Globus pallidus (tissue), 1 donor: ENCODE measurements around the gene CSE1L.
A peak's percentile ranks its signal among the peaks of the same experiment; 100 is the strongest.
"Not testable (repeated sequence)": the region's sequence is repeated elsewhere in the genome, so short reads cannot be mapped to it uniquely, and the experiment has no call there.

ENCODE experiments used
- DNase-seq: peaks from one replicate; pipeline ENCODE4 v3.0.0-alpha.2; 2015; ENCODE audit warnings: low spot score

CSE1L gene

DNA sequence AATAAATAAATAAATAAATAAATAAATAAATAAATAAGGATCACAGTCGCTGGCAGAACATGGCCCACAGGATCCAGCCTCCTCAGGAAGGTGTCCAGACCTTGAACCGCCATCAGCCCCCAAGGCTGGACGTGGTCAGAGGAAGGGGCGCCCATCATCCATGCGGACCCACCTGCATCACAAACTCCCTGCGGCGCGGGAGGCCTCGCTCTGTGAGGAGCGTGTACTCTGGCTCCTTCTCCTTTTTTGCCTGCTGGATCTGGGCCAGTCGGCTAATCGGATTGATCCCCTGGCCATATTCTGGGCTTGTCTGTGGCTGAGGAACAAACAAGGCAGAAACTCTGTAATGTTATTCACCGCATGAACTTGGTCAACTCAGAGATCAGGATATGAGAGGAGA lies 76.8 kb downstream of the CSE1L start:
- no peak for DNase-seq

DNA sequence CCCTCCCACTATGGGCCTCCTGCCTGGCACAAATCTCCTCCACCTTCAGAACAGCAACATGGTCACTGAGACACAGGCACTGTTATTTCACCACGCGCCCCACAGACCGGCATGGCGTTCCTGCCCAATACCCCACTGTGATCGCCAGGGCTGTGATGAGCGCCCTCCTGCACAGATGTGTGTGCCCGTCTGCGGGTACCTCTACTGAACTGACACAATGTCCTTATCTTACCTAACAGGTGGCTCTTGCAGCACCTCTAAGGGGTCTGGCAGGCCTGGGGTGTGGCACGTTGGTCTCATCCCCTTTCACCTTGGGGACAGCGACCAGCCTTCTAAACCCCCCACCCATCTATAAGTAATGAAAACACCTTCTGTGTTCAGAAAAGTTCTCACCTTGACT lies 77.9 kb downstream of the CSE1L start:
- DNase-seq: no peak

DNA sequence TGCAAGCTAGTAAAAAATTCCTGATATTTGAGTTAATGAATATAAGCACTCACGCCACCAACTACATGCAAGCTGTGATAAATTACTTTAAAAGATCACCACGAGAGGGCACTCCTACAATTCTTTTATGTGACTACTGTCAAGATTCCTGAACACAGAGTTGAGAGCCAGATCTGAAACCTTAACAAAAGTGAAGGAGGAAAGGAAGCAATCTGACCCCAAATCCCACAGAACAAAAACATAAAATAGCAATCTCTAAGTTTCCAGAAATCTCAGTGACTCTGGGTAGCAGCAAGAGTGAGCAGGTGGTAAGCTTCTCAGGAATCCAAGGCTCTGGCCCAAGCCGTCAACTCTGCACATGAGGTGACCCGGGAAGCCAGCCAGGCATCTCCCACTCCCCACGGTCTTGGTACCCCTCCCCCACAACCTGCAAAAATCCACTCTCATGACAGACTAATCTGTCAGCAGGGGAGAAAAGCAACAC lies 86.9 kb downstream of the CSE1L start:
- DNase-seq: peak; percentile 82

DNA sequence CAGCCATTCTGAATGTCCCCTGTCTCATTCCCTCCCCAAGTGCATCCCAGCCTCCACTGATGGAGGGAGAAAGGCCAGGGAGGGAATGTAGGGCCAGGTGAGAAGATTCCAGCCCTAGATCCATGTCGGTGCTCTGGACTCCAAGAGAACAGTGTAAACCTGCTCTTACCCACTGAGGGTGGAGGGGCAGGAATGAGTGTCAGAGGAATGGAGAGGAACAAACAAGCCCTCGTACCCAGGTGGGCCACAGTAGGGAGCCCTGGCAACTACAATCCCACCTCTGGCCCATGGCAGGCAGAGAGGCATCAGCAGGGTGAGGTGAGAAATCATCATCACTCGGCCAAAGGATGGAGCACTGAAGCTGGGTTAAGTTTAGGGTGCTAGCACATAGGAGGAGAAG lies 87.5 kb downstream of the CSE1L start:
- no peak for DNase-seq

DNA sequence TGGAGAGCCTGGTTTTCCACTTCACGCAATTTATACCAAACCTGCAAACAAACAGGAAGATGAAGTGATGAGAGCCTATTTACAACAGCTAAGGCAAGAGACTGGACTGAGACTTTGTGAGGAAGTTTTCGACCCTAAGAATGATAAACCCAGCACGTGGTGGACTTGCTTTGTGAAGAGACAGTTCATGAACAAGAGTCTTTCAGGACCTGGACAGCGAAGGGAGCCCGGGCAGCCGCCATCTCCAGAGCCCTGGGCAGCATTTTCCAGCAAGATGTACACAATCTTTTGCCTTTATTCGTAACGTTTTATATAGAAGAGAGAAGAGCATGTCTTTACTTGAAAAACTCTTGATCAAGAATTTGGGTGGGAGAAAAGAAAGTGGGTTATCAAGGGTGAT lies 88.7 kb downstream of the CSE1L start:
- not testable (repeated sequence) for DNase-seq

DNA sequence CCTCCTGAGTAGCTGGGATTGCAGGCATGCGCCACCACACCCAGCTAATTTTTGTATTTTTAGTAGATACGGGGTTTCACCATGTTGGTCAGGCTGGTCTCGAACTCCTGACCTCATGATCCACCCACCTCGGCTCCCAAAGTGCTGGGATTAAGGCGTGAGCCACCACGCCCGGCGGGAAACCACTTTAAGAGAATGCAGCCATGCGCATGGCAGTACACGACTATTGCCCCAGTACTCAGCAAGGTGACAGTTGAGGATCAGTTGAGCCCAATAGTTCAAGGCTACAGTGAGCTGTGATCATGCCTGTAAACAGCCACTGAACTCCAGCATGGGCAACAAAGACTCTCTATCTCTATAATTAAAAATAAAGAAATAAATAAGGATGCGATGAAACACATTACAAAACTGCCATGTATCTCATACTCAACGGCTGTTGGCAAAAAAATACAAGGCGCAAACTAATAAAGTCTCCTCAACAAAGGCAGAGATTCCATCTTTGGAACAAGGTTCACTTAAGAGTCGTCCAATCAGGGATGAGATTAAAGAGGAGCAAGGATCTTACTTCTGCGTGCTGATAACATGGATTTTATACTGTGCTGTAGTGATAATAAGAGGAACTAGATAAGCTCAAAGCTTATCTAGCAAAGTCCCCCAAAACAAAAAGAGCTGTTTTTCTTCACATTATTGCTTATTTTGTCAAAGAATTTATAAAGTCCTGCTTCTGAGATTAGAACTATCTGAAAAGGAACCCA lies 90.9 kb downstream of the CSE1L start:
- no peak for DNase-seq

DNA sequence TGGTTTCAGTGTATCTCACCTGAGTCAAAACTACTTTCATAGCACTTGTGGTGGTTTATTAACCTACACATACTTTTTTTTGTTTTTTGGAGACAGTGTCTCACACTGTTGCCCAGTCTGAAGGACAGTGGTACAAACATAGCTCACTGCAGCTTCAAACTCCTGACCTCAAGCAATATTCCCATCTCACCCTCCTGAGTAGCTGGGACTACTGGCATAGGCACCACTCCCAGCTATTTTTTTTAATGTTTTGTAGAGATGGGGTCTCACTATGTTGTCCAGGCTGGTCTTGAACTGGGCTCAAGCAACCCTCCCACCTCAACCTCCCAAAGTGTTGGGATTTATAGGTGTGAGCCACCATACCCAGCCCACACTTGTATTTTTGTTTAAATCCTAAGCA lies 92.3 kb downstream of the CSE1L start:
- DNase-seq: no peak

DNA sequence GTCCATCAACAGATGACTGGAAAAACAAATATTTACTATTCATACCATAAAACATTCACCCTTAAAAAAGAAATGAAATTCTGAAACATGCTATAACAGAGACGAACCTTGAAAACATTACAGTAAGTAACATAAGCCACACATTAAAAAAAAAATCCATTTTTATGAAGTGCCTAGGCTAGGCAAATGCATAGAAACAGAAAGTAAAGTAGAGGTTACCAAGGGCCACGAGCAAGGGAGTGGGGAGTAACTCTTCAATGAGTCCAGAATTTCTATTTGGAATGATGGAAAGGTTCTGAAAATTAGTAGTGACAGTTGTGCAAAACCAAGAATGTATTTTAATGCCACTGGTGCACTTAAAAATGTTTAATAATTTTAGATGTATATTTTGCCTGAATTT lies 94.3 kb downstream of the CSE1L start:
- no peak for DNase-seq

DNA sequence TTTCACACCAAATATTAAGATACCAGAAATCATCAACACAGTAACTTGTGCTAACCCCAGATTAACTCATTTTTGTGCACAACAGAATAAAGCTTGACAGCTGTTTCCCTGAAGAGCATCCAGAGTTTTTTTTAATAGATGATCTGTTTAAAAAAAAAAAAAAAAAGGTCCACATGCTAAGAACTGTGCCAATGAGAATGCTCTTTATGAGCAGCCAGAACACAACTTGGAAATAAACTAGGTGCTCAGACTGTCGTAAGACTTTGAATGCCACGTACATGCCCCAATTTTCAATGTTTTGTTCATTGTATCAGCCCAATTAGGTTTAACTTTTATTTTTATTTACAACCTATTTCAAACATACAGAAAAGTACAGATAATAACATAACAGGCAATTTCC lies 94.7 kb downstream of the CSE1L start:
- DNase-seq: no peak
